ENCODE data around the gene MIA3. TPM values are rescaled to one million over a fixed set of nuclear protein-coding genes. Genes with fewer than 3 reads are reported as not detected.

The MIA3 gene
- total RNA-seq, result 64.2 TPM
- 37.3 TPM for polyA plus RNA-seq

- H3K4me1 ChIP-seq (ENCODE audit: insufficient read depth), result no peaks in the 10 kb centered on the region
- H3K27ac ChIP-seq (ENCODE audit: low read depth), result peak within 1 kb of the TSS; percentile 85
- peak within 1 kb of the TSS; percentile 92 for H3K4me3 ChIP-seq (ENCODE audit: low read depth, low read length)
- H3K36me3 ChIP-seq (ENCODE audit: insufficient read depth), result no peaks in the 10 kb centered on the region
- under 1% methylated on average over 72 of the region's 81 CpGs for WGBS
- DNase-seq (ENCODE audit: extremely low spot score), result no peak
Observed at GRCh38 chr1:222618001-222618879, at the start of gene MIA3. Gene MIA3, plus strand, starts transcription at chr1:222618097. Its CDS starts 14 bp downstream, at chr1:222618111.

GRCh38 chr1:222570837-222571236, 47.1 kb upstream of the MIA3 start:
- 100% methylated on average over 1 of the region's 1 CpG for WGBS
- Histone ChIP-seq H3K27ac (ENCODE audit: low read depth) (no peak overlapping the region), H3K4me3 (ENCODE audit: low read depth, low read length) (no peak overlapping the region), H3K36me3 (ENCODE audit: insufficient read depth) (peaks cover 3% of the 10 kb centered on the region), H3K4me1 (ENCODE audit: insufficient read depth) (no peaks in the 10 kb centered on the region)
- no peak for DNase-seq (ENCODE audit: extremely low spot score)

GRCh38 chr1:222579316-222579715, 38.6 kb upstream of the MIA3 start:
- WGBS, result 93% methylated on average over 3 of the region's 3 CpGs
- DNase-seq (ENCODE audit: extremely low spot score), result no peak
- peaks cover 3% of the 10 kb centered on the region for H3K36me3 ChIP-seq (ENCODE audit: insufficient read depth)
- H3K4me3 ChIP-seq (ENCODE audit: low read depth, low read length), result no peak overlapping the region
- H3K27ac ChIP-seq (ENCODE audit: low read depth), result no peak overlapping the region
- no peaks in the 10 kb centered on the region for H3K4me1 ChIP-seq (ENCODE audit: insufficient read depth)

GRCh38 chr1:222582099-222582774, 35.7 kb upstream of the MIA3 start:
- H3K4me1 ChIP-seq (ENCODE audit: insufficient read depth), result peaks cover 1% of the 10 kb centered on the region
- H3K27ac ChIP-seq (ENCODE audit: low read depth), result no peak overlapping the region
- no peaks in the 10 kb centered on the region for H3K36me3 ChIP-seq (ENCODE audit: insufficient read depth)
- WGBS, result 87% methylated on average over 4 of the region's 4 CpGs
- H3K4me3 ChIP-seq (ENCODE audit: low read depth, low read length), result no peak overlapping the region
- DNase-seq (ENCODE audit: extremely low spot score), result no peak

- no peak for DNase-seq (ENCODE audit: extremely low spot score)
- WGBS, result 88% methylated on average over 5 of the region's 5 CpGs
- Histone ChIP-seq H3K36me3 (ENCODE audit: insufficient read depth) (no peaks in the 10 kb centered on the region), H3K4me1 (ENCODE audit: insufficient read depth) (peaks cover 1% of the 10 kb centered on the region), H3K27ac (ENCODE audit: low read depth) (no peak overlapping the region), H3K4me3 (ENCODE audit: low read depth, low read length) (no peak overlapping the region)
Observed at GRCh38 chr1:222583079-222583478, 34.8 kb upstream of the MIA3 start.

- no peaks in the 10 kb centered on the region for H3K36me3 ChIP-seq (ENCODE audit: insufficient read depth)
- no peak overlapping the region for H3K4me3 ChIP-seq (ENCODE audit: low read depth, low read length)
- 93% methylated on average over 2 of the region's 2 CpGs for WGBS
- H3K4me1 ChIP-seq (ENCODE audit: insufficient read depth), result peaks cover 4% of the 10 kb centered on the region
- DNase-seq (ENCODE audit: extremely low spot score), result no peak
- no peak overlapping the region for H3K27ac ChIP-seq (ENCODE audit: low read depth)
Observed at GRCh38 chr1:222586842-222587241, 31.1 kb upstream of the MIA3 start.

- Histone ChIP-seq H3K36me3 (ENCODE audit: insufficient read depth) (no peaks in the 10 kb centered on the region), H3K27ac (ENCODE audit: low read depth) (no peak overlapping the region), H3K4me3 (ENCODE audit: low read depth, low read length) (no peak overlapping the region), H3K4me1 (ENCODE audit: insufficient read depth) (peaks cover 4% of the 10 kb centered on the region)
- DNase-seq (ENCODE audit: extremely low spot score), result no peak
- WGBS, result 79% methylated on average over 1 of the region's 1 CpG
Observed at GRCh38 chr1:222588135-222588534, 29.8 kb upstream of the MIA3 start.

GRCh38 chr1:222589462-222590302, 28.2 kb upstream of the MIA3 start, which contains the start of gene TAF1A:
Gene TAF1A, minus strand, starts transcription at chr1:222589933.
- no peaks in the 10 kb centered on the region for H3K36me3 ChIP-seq (ENCODE audit: insufficient read depth)
- H3K27ac ChIP-seq (ENCODE audit: low read depth), result peak within 1 kb of the TSS; percentile 77
- H3K4me3 ChIP-seq (ENCODE audit: low read depth, low read length), result peak within 1 kb of the TSS; percentile 87
- H3K4me1 ChIP-seq (ENCODE audit: insufficient read depth), result peaks cover 3% of the 10 kb centered on the region
- peak; percentile 80 for DNase-seq (ENCODE audit: extremely low spot score)
- under 1% methylated on average over 41 of the region's 41 CpGs for WGBS

- WGBS, result 75% methylated on average over 3 of the region's 3 CpGs
- H3K4me1 ChIP-seq (ENCODE audit: insufficient read depth), result peaks cover 3% of the 10 kb centered on the region
Observed at GRCh38 chr1:222592171-222592570, 25.7 kb upstream of the MIA3 start.

GRCh38 chr1:222594789-222595188, 23.1 kb upstream of the MIA3 start:
- Histone ChIP-seq H3K4me1 (ENCODE audit: insufficient read depth) (no peaks in the 10 kb centered on the region), H3K36me3 (ENCODE audit: insufficient read depth) (no peaks in the 10 kb centered on the region), H3K27ac (ENCODE audit: low read depth) (no peak overlapping the region), H3K4me3 (ENCODE audit: low read depth, low read length) (no peak overlapping the region)
- DNase-seq (ENCODE audit: extremely low spot score), result no peak
- WGBS, result 85% methylated on average over 3 of the region's 3 CpGs

More at GRCh38 chr1:222592171-222592570, 25.7 kb upstream of the MIA3 start:
- H3K36me3 ChIP-seq (ENCODE audit: insufficient read depth), result no peaks in the 10 kb centered on the region
- DNase-seq (ENCODE audit: extremely low spot score), result no peak
- no peak overlapping the region for H3K27ac ChIP-seq (ENCODE audit: low read depth)
- H3K4me3 ChIP-seq (ENCODE audit: low read depth, low read length), result no peak overlapping the region

GRCh38 chr1:222596696-222597095, 21.2 kb upstream of the MIA3 start:
- WGBS, result 85% methylated on average over 4 of the region's 4 CpGs
- Histone ChIP-seq H3K4me1 (ENCODE audit: insufficient read depth) (no peaks in the 10 kb centered on the region), H3K36me3 (ENCODE audit: insufficient read depth) (no peaks in the 10 kb centered on the region), H3K4me3 (ENCODE audit: low read depth, low read length) (no peak overlapping the region), H3K27ac (ENCODE audit: low read depth) (no peak overlapping the region)
- DNase-seq (ENCODE audit: extremely low spot score), result no peak

GRCh38 chr1:222600281-222600680, 17.6 kb upstream of the MIA3 start:
- Histone ChIP-seq H3K4me3 (ENCODE audit: low read depth, low read length) (no peak overlapping the region), H3K27ac (ENCODE audit: low read depth) (no peak overlapping the region), H3K36me3 (ENCODE audit: insufficient read depth) (no peaks in the 10 kb centered on the region), H3K4me1 (ENCODE audit: insufficient read depth) (no peaks in the 10 kb centered on the region)
- no peak for DNase-seq (ENCODE audit: extremely low spot score)
- 78% methylated on average over 1 of the region's 1 CpG for WGBS

GRCh38 chr1:222601257-222601656, 16.6 kb upstream of the MIA3 start:
- Histone ChIP-seq H3K4me3 (ENCODE audit: low read depth, low read length) (no peak overlapping the region), H3K27ac (ENCODE audit: low read depth) (no peak overlapping the region), H3K36me3 (ENCODE audit: insufficient read depth) (no peaks in the 10 kb centered on the region), H3K4me1 (ENCODE audit: insufficient read depth) (no peaks in the 10 kb centered on the region)
- 75% methylated on average over 3 of the region's 3 CpGs for WGBS
- no peak for DNase-seq (ENCODE audit: extremely low spot score)
